NB4 (cell line): Measurements from ENCODE around the gene TANC1.

Experiments
- DNase-seq: peaks from one replicate; pipeline ENCODE4 v3.0.0; 2010; ENCODE audit warnings: low read depth
- H3K4me3 ChIP-seq: one replicate; pipeline ENCODE4 v1.5.1; 2011; ENCODE audit warnings: mild to moderate bottlenecking, low read depth, low read length, moderate library complexity
- MYC ChIP-seq: IDR thresholded peaks from 2 replicates; pipeline ENCODE4 v1.6.1; 2011; ENCODE audit warnings: low read depth, low read length
- POLR2A ChIP-seq: IDR thresholded peaks from 2 replicates; pipeline ENCODE4 v1.6.1; 2011; ENCODE audit warnings: mild to moderate bottlenecking; ENCODE audit not compliant: insufficient read length; ENCODE audit errors: extremely low read depth
- TF ChIP-seq, protein P1 (sequence below): IDR thresholded peaks from one replicate; pipeline ENCODE4 v1.5.1; 2012; ENCODE audit warnings: low read depth, low read length
- TF ChIP-seq, protein P2 (sequence below): IDR thresholded peaks from 2 replicates; pipeline ENCODE4 v1.6.1; 2011; ENCODE audit warnings: low read depth, low read length

The TANC1 gene

GRCh38 chr2:159071190-159071915 lies 102.9 kb downstream of the TANC1 start:
- DNase-seq, result no peak
- H3K4me3 ChIP-seq, result no peak overlapping the region
- TF ChIP-seq, protein P1, sequence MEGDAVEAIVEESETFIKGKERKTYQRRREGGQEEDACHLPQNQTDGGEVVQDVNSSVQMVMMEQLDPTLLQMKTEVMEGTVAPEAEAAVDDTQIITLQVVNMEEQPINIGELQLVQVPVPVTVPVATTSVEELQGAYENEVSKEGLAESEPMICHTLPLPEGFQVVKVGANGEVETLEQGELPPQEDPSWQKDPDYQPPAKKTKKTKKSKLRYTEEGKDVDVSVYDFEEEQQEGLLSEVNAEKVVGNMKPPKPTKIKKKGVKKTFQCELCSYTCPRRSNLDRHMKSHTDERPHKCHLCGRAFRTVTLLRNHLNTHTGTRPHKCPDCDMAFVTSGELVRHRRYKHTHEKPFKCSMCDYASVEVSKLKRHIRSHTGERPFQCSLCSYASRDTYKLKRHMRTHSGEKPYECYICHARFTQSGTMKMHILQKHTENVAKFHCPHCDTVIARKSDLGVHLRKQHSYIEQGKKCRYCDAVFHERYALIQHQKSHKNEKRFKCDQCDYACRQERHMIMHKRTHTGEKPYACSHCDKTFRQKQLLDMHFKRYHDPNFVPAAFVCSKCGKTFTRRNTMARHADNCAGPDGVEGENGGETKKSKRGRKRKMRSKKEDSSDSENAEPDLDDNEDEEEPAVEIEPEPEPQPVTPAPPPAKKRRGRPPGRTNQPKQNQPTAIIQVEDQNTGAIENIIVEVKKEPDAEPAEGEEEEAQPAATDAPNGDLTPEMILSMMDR, result no peak
- TF ChIP-seq, protein P2, sequence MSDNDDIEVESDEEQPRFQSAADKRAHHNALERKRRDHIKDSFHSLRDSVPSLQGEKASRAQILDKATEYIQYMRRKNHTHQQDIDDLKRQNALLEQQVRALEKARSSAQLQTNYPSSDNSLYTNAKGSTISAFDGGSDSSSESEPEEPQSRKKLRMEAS, result no peak
- TF ChIP-seq MYC, result no peak
- TF ChIP-seq POLR2A, result no peak

GRCh38 chr2:159072795-159073194 lies 104.4 kb downstream of the TANC1 start:
- H3K4me3 ChIP-seq, result no peak overlapping the region
- no peak for DNase-seq
- no peak for TF ChIP-seq MYC
- TF ChIP-seq, protein P2, result no peak
- TF ChIP-seq POLR2A, result no peak
- TF ChIP-seq, protein P1, result no peak

GRCh38 chr2:159073256-159073655 lies 104.8 kb downstream of the TANC1 start:
- H3K4me3 ChIP-seq, result no peak overlapping the region
- DNase-seq, result no peak
- TF ChIP-seq MYC (no peak), POLR2A (no peak)
- TF ChIP-seq, protein P1, result no peak

DNA sequence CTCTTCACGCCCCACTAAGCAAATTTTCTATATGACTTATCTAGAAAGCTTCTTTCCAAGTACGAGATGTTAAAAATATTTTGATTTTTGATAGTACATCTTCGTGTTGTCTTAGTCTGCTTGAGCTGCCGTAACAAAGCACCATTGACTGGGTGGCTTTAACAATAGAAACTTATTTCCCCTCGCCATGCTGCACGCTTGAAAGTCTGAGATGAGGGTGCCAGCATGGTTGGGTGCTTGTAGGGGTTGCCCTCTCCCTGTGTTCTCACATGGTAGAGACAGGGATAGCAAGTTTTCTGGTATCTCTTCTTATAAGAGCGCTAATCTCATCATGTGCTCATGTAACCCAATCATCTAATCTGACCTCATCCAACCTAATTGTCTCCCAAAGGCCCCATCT lies 106.2 kb downstream of the TANC1 start:
- no peak for DNase-seq
- TF ChIP-seq MYC, result no peak
- TF ChIP-seq, protein P2, result no peak
- TF ChIP-seq, protein P1, result no peak
- no peak for TF ChIP-seq POLR2A
- H3K4me3 ChIP-seq, result no peak overlapping the region

- TF ChIP-seq, protein P2, result no peak
- TF ChIP-seq POLR2A (no peak), MYC (no peak)
- TF ChIP-seq, protein P1, result no peak
- DNase-seq, result no peak
- no peak overlapping the region for H3K4me3 ChIP-seq
Measured at GRCh38 chr2:159075727-159076126, 107.3 kb downstream of the TANC1 start.
